Activated CD4-positive, CD25-positive, alpha-beta regulatory T cell treated with anti-CD3 and anti-CD28 coated beads, Interleukin-2, amount 50 U/mL, for 16 hours (primary cell): ENCODE results near the gene TPRX2.
"Not testable (repeated sequence)": the region's sequence is repeated elsewhere in the genome, so short reads cannot be mapped to it uniquely, and the experiment has no call there.

ENCODE experiments used
- DNase-seq: peaks from one replicate; pipeline ENCODE4 v3.0.0-alpha.2; 2020; ENCODE audit warnings: low read depth, low spot score

Gene TPRX2, protein sequence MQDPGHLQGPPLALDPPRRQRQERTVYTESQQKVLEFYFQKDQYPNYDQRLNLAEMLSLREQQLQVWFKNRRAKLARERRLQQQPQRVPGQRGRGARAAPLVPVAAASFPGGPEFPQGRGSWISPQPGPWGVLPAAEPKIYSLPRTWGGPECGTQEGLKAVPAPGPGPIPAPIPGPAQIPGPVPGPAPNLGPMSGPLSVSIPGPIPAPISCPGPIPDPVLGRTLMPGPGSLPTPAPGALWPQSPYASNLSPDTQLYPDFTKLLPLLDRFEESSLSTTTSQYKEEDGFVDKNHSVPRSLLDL

DNA sequence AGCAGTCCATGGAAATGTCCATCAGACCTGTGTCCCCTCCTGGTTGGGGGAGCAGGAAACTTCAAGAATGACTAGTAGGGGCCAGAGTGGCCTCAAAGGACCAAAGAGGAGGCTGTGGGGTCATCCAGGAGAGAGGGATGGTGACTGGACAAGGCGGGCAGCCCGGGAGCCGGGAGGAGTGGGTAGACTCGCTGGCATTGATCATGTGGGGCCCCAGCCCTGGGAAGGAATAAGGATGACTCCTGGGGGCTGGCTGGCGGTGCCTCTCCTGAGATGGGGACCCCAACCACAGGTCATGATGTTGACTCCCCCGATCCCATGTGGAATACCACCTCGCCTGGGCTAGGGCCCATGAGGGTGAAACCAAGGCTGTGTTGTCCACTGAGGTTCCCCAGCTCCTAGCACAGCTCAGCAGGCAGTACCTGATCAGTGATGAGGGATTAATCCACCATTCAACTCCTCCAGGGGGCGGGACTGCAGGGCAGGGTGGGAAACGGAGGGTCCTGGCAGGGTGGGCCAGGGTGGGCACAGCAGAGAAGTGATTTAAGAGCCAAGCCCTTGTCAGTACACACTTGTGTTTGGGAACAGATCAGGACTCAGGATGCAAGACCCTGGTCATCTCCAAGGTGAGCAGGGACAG is at the start of gene TPRX2:
TPRX2 (plus strand) TSS at position 590 of the 640 bp plus-strand sequence; CDS start at position 602, 12 bp downstream.
- DNase-seq: not testable (repeated sequence)

GRCh38 chr19:47813304-47813994 is 45.6 kb upstream of the TPRX2 start:
- DNase-seq: peak; percentile 62

DNA sequence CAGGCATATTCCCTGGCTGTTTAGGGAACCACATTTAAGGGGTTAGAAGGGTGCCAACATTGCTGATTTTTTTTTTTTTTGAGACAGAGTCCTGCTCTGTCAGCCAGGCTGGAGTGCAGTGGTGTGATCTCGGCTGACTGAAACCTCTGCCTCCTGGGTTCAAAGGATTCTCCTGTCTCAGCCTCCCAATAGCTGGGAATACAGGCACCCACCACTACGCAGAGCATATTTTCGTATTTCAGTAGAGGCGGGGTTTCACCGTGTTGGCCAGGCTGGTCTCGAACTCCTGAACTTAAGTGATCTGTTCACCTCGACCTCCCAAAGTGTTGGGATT is 45.1 kb upstream of the TPRX2 start:
- no peak for DNase-seq

DNA sequence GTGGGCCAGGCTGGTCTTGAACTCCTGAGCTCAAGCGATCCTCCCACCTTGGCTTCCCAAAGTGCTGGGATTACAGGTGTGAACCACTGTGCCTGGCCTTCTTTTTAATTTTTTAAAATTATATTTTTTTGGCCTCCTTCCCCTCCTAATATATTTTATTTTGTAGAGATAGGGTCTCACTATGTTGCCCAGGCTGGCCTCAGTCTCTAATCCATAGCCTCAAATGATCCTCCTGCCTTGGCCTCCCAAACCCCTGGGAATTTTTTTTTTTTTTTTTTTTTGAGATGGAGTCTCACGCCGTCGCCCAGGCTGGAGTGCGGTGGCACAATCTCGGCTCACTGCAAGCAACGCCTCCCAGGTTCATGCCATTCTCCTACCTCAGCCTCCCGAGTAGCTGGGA is 42.8 kb upstream of the TPRX2 start:
- DNase-seq: not testable (repeated sequence)

GRCh38 chr19:47818221-47818620 is 40.8 kb upstream of the TPRX2 start:
- DNase-seq: not testable (repeated sequence)

DNA sequence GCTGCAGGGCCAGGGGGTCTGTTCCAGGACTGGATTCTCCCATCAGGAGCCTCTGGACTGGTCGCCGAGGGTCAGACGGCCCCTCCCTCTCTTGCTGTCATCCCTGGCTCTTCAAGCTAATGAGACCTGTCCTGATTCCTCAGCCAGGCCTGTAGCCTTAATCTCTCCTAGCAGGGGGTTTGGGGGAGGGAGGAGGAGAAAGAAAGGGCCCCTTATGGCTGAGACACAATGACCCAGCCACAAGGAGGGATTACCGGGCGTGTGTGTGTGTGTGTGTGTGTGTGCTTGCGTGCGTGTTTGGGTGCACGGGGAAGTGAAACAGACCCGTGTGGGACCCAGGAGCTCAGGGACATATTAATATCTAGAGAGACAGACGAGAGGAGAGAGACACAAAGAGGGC is 39.2 kb upstream of the TPRX2 start:
- no peak for DNase-seq

DNA sequence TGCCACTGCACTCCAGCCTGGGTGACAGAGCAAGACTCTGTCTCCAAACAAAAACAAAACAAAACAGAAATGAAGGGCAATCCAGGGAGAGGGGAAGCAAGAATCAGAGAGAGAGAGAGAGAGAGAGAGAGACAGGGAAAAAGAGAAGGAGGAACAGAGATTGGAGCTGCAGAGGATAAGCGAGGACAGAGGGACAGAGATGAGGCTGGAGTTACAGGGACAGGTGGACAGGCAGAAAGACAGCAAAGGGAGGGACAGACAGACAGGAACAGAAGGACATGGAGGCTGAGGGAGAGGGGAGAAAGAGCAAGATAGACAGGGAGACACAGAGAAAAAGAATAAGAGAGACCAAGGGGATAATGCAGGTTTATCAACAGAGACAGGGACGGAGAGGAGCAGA is 38.6 kb upstream of the TPRX2 start:
- DNase-seq: no peak

DNA sequence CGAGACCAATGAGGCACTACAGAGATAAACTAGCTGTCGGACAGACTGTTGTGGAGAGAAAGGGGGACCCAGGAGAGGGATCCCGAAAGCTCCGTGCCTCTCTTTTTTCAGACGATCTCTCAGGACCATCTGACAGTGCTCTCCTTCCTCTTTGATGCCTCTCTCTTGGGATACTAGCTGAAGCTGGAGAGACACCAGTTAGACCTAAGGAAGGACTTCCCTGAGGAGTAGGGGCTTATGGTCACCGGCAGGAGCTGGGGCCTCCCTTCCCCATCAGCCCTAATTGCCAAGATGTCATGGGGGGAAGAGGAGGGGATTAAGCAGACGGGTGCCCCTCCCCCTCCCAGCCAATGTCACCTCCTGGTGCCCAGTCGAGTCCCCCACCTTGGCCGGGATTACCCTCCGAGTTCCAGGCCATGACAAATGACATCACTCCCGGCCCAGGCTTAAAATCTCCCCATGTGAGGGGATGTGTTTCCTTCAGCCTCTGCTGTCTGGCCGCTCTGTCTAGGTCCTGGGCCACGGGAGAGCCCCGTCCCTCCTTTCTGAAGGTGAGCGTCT is 37.5 kb upstream of the TPRX2 start, which contains the start of gene CRX:
CRX (plus strand) TSS at position 478 of the 561 bp plus-strand sequence. CDS start 12,507 bp downstream, outside the sequence.
- no peak for DNase-seq

- no peak for DNase-seq
Measured at GRCh38 chr19:47824396-47824795, 34.6 kb upstream of the TPRX2 start.

GRCh38 chr19:47826800-47827199 is 32.2 kb upstream of the TPRX2 start:
- no peak for DNase-seq

GRCh38 chr19:47832723-47833122 is 26.3 kb upstream of the TPRX2 start:
- no peak for DNase-seq

GRCh38 chr19:47836038-47836437 is 23.0 kb upstream of the TPRX2 start:
- no peak for DNase-seq

GRCh38 chr19:47839411-47839810 is 19.6 kb upstream of the TPRX2 start:
- DNase-seq: no peak

DNA sequence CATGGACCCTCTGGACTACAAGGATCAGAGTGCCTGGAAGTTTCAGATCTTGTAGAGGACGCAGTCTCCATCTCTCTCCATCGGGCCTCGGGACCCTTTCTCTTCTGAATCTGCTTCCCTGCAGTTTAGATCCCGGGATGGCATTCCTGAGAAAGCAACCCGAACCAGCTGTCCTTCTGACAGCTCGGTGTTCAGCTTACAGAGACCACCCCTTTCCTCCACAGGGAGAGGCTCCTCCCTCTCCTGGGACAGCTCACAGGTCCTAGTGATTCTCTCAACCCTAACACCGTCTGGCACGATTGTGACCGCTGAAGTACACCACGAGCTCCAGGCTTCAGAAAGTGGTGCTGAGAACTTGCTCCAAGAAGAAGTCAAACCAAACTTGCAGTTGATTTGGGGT is 19.1 kb upstream of the TPRX2 start:
- no peak for DNase-seq

DNA sequence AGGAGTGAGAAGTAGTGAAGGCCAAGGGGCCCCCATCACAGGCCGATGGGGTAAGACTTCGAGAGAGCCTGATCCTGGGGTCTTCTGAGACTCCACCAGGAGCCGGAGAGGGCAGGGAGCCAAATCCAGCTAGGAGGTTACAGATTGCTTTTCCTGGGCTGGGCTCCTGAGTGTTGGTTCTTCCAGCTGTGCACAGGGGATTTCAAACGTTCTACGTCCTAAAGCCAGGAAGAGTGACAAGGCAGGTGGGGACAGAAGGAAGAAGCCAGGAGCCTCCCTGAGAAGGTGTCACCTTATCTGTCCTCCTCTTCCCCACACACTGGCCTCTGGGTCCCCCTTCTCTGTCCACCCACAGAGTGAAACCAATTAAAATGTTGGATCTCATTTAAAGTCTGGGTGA is 16.1 kb upstream of the TPRX2 start:
- DNase-seq: no peak

- DNase-seq: no peak
Measured at GRCh38 chr19:47848425-47848822, 10.6 kb upstream of the TPRX2 start.

- no peak for DNase-seq
Measured at GRCh38 chr19:47848823-47849473, 10.1 kb upstream of the TPRX2 start.

- DNase-seq: no peak
Measured at GRCh38 chr19:47853003-47853402, 6.0 kb upstream of the TPRX2 start.

DNA sequence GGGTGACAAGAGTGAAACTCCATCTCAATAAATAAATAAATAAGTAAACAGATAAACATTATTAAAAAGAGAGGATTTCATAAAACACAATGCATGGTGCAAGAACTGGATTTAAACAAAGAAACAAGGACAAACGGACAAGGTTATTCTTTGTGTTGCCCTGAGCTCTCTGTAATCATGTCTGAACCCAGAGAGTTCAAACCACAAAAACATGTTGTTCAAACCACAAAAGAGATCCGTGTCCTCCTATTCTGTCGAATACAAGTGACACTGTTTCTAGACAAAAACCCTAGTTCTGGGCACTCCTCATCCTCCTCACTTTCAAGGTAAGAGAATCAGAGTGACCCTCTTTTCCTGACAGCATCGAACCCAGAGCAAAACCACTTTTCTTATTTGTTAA is 4.6 kb upstream of the TPRX2 start:
- DNase-seq: no peak

DNA sequence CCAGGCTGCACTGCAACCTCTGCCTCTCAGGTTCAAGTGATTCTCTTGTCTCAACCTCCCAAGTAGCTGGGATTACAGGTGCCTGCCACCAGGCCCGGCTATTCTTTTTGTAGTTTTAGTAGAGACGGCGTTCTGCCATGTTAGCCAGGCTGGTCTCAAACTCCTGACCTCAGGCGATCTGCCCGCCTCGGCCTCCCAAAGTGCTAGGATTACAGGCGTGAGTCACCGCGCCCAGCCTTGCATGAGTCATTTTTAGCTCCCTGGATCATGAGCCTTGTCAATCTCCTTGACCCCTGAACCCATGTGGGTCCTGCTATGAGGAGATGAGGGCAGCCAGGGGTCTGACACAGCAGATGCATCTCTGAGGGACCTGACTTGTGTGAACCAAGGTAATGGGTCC is 804 bp upstream of the TPRX2 start:
- DNase-seq: not testable (repeated sequence)

GRCh38 chr19:47859838-47860237 is 803 bp downstream of the TPRX2 start:
- DNase-seq: not testable (repeated sequence)
